ENCODE results near the gene SKP1.
A peak's percentile ranks its signal among the peaks of the same experiment; 100 is the strongest.

Gene SKP1

DNA sequence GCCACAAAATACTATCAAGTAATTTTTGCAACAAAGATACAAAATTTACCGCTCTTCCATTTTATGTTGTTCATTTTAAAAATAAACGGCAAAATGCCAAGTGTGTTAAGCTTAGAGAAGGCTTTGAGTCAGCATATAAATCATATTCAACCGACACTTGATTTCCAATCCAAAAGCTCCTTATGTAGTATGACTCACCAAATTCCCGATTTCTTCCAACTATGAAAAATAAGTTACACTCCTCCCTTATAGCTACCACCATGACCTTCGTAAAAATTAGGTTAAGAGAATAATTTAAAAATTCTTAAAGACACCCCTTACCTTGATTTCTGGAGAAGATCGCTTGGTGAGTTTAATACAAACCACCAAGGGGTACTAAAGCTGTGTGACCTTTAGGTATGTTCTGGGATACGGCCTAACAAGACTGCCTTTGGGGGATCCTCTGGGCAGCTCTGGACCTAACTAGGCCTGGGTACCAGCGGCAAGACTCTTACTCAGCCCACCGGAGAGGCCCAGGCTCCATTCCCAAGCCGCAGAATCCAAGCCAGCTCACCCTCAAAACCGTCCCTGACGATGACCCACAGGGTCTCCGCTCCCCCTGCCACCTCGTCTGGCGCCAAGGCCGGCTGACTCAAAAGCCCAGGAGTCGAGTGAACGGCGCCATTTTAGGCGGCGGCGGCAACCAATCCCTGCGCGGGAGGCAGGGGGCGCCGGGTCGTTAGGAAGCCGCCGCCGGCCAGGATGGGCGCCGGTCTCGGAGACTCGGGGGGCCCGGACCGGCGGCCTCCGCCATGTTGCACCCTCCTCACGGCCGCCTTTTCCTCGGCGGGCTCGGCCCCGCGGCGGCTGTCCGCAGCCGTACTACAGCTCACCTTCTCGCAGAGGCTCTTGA lies 48.4 kb upstream of the SKP1 start (continued):
- TF ChIP-seq, protein P1, sequence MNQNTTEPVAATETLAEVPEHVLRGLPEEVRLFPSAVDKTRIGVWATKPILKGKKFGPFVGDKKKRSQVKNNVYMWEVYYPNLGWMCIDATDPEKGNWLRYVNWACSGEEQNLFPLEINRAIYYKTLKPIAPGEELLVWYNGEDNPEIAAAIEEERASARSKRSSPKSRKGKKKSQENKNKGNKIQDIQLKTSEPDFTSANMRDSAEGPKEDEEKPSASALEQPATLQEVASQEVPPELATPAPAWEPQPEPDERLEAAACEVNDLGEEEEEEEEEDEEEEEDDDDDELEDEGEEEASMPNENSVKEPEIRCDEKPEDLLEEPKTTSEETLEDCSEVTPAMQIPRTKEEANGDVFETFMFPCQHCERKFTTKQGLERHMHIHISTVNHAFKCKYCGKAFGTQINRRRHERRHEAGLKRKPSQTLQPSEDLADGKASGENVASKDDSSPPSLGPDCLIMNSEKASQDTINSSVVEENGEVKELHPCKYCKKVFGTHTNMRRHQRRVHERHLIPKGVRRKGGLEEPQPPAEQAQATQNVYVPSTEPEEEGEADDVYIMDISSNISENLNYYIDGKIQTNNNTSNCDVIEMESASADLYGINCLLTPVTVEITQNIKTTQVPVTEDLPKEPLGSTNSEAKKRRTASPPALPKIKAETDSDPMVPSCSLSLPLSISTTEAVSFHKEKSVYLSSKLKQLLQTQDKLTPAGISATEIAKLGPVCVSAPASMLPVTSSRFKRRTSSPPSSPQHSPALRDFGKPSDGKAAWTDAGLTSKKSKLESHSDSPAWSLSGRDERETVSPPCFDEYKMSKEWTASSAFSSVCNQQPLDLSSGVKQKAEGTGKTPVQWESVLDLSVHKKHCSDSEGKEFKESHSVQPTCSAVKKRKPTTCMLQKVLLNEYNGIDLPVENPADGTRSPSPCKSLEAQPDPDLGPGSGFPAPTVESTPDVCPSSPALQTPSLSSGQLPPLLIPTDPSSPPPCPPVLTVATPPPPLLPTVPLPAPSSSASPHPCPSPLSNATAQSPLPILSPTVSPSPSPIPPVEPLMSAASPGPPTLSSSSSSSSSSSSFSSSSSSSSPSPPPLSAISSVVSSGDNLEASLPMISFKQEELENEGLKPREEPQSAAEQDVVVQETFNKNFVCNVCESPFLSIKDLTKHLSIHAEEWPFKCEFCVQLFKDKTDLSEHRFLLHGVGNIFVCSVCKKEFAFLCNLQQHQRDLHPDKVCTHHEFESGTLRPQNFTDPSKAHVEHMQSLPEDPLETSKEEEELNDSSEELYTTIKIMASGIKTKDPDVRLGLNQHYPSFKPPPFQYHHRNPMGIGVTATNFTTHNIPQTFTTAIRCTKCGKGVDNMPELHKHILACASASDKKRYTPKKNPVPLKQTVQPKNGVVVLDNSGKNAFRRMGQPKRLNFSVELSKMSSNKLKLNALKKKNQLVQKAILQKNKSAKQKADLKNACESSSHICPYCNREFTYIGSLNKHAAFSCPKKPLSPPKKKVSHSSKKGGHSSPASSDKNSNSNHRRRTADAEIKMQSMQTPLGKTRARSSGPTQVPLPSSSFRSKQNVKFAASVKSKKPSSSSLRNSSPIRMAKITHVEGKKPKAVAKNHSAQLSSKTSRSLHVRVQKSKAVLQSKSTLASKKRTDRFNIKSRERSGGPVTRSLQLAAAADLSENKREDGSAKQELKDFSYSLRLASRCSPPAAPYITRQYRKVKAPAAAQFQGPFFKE (tag by site-specific recombination; IDR thresholded peaks at IDR 0.05; ENCODE audit: borderline replicate concordance) = no peak
- TF ChIP-seq ZNF48 (tag by site-specific recombination; IDR thresholded peaks at IDR 0.05) (no peak), ZNF768 (tag by site-specific recombination; IDR thresholded peaks at IDR 0.05) (no peak), ZNF785 (tag by site-specific recombination; IDR thresholded peaks at IDR 0.05) (no peak), GLIS2 (tag by site-specific recombination; IDR thresholded peaks at IDR 0.05) (peak; percentile 62), ZNF561 (tag by site-specific recombination; IDR thresholded peaks at IDR 0.05; ENCODE audit: borderline replicate concordance) (no peak; the same call in 1 of the 2 replicates), ZNF274 (IDR thresholded peaks at IDR 0.05; ENCODE audit: low read length) (no peak), ZNF274 (tag by site-specific recombination; IDR thresholded peaks at IDR 0.05; ENCODE audit: borderline replicate concordance) (no peak), ZBTB7A (tag by site-specific recombination; IDR thresholded peaks at IDR 0.05; ENCODE audit: low read depth) (0 out of 2 replicates have a peak, but pooled peaks have one; percentile 4), ZNF2 (tag by site-specific recombination; IDR thresholded peaks at IDR 0.05) (peak; percentile 12; the same call in 1 of the 2 replicates), PRDM10 (tag by site-specific recombination; IDR thresholded peaks at IDR 0.05) (peak; percentile 85), ZNF169 (tag by site-specific recombination; IDR thresholded peaks at IDR 0.05) (no peak), ZNF664 (tag by site-specific recombination; IDR thresholded peaks at IDR 0.05) (no peak), ZNF549 (tag by site-specific recombination; IDR thresholded peaks at IDR 0.05) (no peak), INSM2 (tag by site-specific recombination; IDR thresholded peaks at IDR 0.05) (no peak), TCF7L2 (IDR thresholded peaks at IDR 0.05; ENCODE audit: borderline replicate concordance, low read depth, low read length) (no peak), OVOL3 (tag by site-specific recombination; IDR thresholded peaks at IDR 0.05) (no peak), ZNF792 (tag by site-specific recombination; IDR thresholded peaks at IDR 0.05) (no peak), ZBTB49 (tag by site-specific recombination; IDR thresholded peaks at IDR 0.05; ENCODE audit: low read depth) (no peak), HOXD13 (CRISPR knock-in tag; IDR thresholded peaks at IDR 0.05; ENCODE audit: borderline replicate concordance) (no peak), CTCF (tag by site-specific recombination; IDR thresholded peaks at IDR 0.05) (peak; percentile 72), SCRT2 (tag by site-specific recombination; IDR thresholded peaks at IDR 0.05) (no peak)

Measured in HEK293 (cell line).